HepG2 (cell line): ENCODE measurements around the gene PITHD1. TPM values are rescaled to one million over a fixed set of nuclear protein-coding genes. Genes with fewer than 3 reads are reported as not detected.

Experiments
- AHDC1 ChIP-seq: sonication (generic); formaldehyde crosslinking; IDR thresholded peaks from 2 replicates; pipeline ENCODE4 v1.5.1; 2020; ENCODE audit warnings: mild to moderate bottlenecking, missing genetic modification reagents, borderline replicate concordance
- E2F1 ChIP-seq: sonication (generic); formaldehyde crosslinking; IDR thresholded peaks from 2 replicates; pipeline ENCODE4 v1.5.0; 2020; ENCODE audit warnings: missing genetic modification reagents
- GPN1 ChIP-seq: sonication (generic); formaldehyde crosslinking; IDR thresholded peaks from 2 replicates; pipeline ENCODE4 v1.5.1; 2020; ENCODE audit warnings: missing genetic modification reagents, borderline replicate concordance
- HNF4G ChIP-seq, 2 experiments: sonication (generic) in 1 of 2; formaldehyde crosslinking in 1 of 2; IDR thresholded peaks; 2 replicates each; pipeline versions ENCODE4 v1.4.0 to v1.6.1; 2011 to 2020; ENCODE audit warnings: borderline replicate concordance in 2 of 2, low read depth in 2 of 2, mild to moderate bottlenecking in 2 of 2, low read length in 1 of 2, missing genetic modification reagents in 1 of 2, moderate library complexity in 1 of 2
- NFE2 ChIP-seq: sonication (generic); formaldehyde crosslinking; IDR thresholded peaks from 2 replicates; pipeline ENCODE4 v1.4.0; 2020; ENCODE audit warnings: missing genetic modification reagents
- REPIN1 ChIP-seq: sonication (generic); formaldehyde crosslinking; IDR thresholded peaks from 2 replicates; pipeline ENCODE4 v1.8.0; 2022; ENCODE audit warnings: missing genetic modification reagents, low read depth, mild to moderate bottlenecking, borderline replicate concordance
- SAFB2 ChIP-seq: sonication (generic); formaldehyde crosslinking; IDR thresholded peaks from 2 replicates; pipeline ENCODE4 v1.5.1; 2020; ENCODE audit warnings: missing genetic modification reagents, low read depth, mild to moderate bottlenecking, borderline replicate concordance
- SIN3B ChIP-seq: fragments of 150-350 bp; IDR thresholded peaks from 2 replicates; pipeline ENCODE4 v1.6.1; 2014; ENCODE audit warnings: low read length
- SOX5 ChIP-seq: IDR thresholded peaks from 2 replicates; pipeline ENCODE4 v1.6.1; 2016; ENCODE audit warnings: borderline replicate concordance
- SP2 ChIP-seq: sonication (generic); formaldehyde crosslinking; IDR thresholded peaks from 2 replicates; pipeline ENCODE4 v1.5.1; 2020; ENCODE audit warnings: mild to moderate bottlenecking, missing genetic modification reagents
- TRIM24 ChIP-seq: sonication (generic); formaldehyde crosslinking; IDR thresholded peaks from 2 replicates; pipeline ENCODE4 v1.8.0; 2022; ENCODE audit warnings: mild to moderate bottlenecking, missing genetic modification reagents
- ZNF557 ChIP-seq: sonication (generic); formaldehyde crosslinking; IDR thresholded peaks from 2 replicates; pipeline ENCODE4 v1.4.0; 2020; ENCODE audit warnings: missing genetic modification reagents
- ZNF660 ChIP-seq: sonication (generic); formaldehyde crosslinking; IDR thresholded peaks from 2 replicates; pipeline ENCODE4 v1.5.1; 2020; ENCODE audit warnings: mild to moderate bottlenecking, low read depth, missing genetic modification reagents, borderline replicate concordance
- ZNF781 ChIP-seq: sonication (generic); formaldehyde crosslinking; IDR thresholded peaks from 2 replicates; pipeline ENCODE4 v1.5.1; 2020; ENCODE audit warnings: borderline replicate concordance, mild to moderate bottlenecking, missing genetic modification reagents; ENCODE audit errors: not compliant biosample characterization
- ZNF816 ChIP-seq: sonication (generic); formaldehyde crosslinking; IDR thresholded peaks from 2 replicates; pipeline ENCODE4 v1.8.0; 2022; ENCODE audit warnings: missing genetic modification reagents, mild to moderate bottlenecking, borderline replicate concordance
- polyA plus RNA-seq, 8 experiments: library from polyadenylated mRNA; depleted of rRNA in 3 of 8; stranded (reverse) in 7 of 8; unstranded in 1 of 8; fragments of >200 nt; fragmentation: Illumina TruSeq in 4 of 8; extraction: Trizol in 4 of 8; gene quantifications; 2 replicates each; pipeline versions ENCODE4 v1.2.1 to v1.2.3, GENCODE V29; 2011 to 2016; ENCODE audit warnings: low read depth in 4 of 8, missing spikeins in 1 of 8, mixed read lengths in 1 of 8; ENCODE audit not compliant: insufficient read depth in 1 of 8
- total RNA-seq, 5 experiments: library from RNA; depleted of rRNA; stranded (reverse); fragments of >200 nt; fragmentation: Illumina TruSeq; extraction: Trizol; gene quantifications; 2 replicates each; pipeline ENCODE4 v1.2.3, GENCODE V29; 2016; ENCODE audit warnings: low read depth in 1 of 5

PITHD1 gene
- total and polyA plus RNA-seq, 2 of the 13 experiments (the other 11 are each of a cell fraction or from before 2014, with no cell fraction given), result 28.0 to 37.3 TPM

GRCh38 chr1:23825076-23825761 is 47.0 kb downstream of the PITHD1 start, which contains the start of gene HMGCL (continued):
- TF ChIP-seq GPN1, result no peak
- no peak for TF ChIP-seq AHDC1 (CRISPR knock-in tag)
- TF ChIP-seq TRIM24 (CRISPR knock-in tag), result no peak
- no peak for TF ChIP-seq NFE2 (CRISPR knock-in tag)
- no peak for TF ChIP-seq ZNF816 (CRISPR knock-in tag)
- TF ChIP-seq ZNF557 (CRISPR knock-in tag), result no peak; the same call in 1 of the 2 replicates
- TF ChIP-seq REPIN1 (CRISPR knock-in tag), result peak; percentile 42; the same call in 1 of the 2 replicates
- TF ChIP-seq SIN3B, result peak; percentile 87
- TF ChIP-seq SP2 (CRISPR knock-in tag), result no peak
- TF ChIP-seq SAFB2 (CRISPR knock-in tag), result peak; percentile 71; the same call in 1 of the 2 replicates
- peak; percentile 30; the same call in 1 of the 2 replicates for TF ChIP-seq SOX5 (CRISPR knock-in tag)
- TF ChIP-seq ZNF781 (CRISPR knock-in tag), result no peak
- TF ChIP-seq ZNF660 (CRISPR knock-in tag), result no peak; the same call in 1 of the 2 replicates
- TF ChIP-seq E2F1, result peak; percentile 69
- TF ChIP-seq HNF4G (IDR thresholded peaks at IDR 0.05; ENCODE audit: borderline replicate concordance, low read depth, low read length), result peak; percentile 27; the same call in 1 of the 2 replicates
- TF ChIP-seq HNF4G (CRISPR knock-in tag; IDR thresholded peaks at IDR 0.05; ENCODE audit: borderline replicate concordance, low read depth), result 0 out of 2 replicates have a peak, but pooled peaks have one; percentile 51
